Esophagus (tissue), 2 donors: ENCODE data around the gene REPS1. TPM values are rescaled to one million over a fixed set of nuclear protein-coding genes. Genes with fewer than 3 reads are reported as not detected.

Experiments used
- H3K27ac ChIP-seq, 2 donors: one replicate each; pipeline ENCODE4 v1.5.1; 2013; ENCODE audit warnings: low read depth in 2 of 2, mild to moderate bottlenecking in 2 of 2, inconsistent platforms in 1 of 2, low read length in 1 of 2, moderate library complexity in 1 of 2
- H3K27me3 ChIP-seq, 2 donors: one replicate each; pipeline ENCODE4 v1.6.1; 2013; ENCODE audit warnings: low read length in 2 of 2, control low read depth in 1 of 2, mild to moderate bottlenecking in 1 of 2; ENCODE audit not compliant: insufficient read depth in 2 of 2, control insufficient read depth in 1 of 2
- H3K36me3 ChIP-seq, 2 donors: one replicate each; pipeline ENCODE4 v1.6.1; 2013; ENCODE audit warnings: low read length in 1 of 2; ENCODE audit not compliant: control insufficient read depth in 2 of 2, insufficient read depth in 2 of 2
- H3K4me1 ChIP-seq, 2 donors: one replicate each; pipeline ENCODE4 v1.6.1; 2013; ENCODE audit warnings: low read length in 1 of 2; ENCODE audit not compliant: control insufficient read depth in 2 of 2, insufficient read depth in 2 of 2
- H3K4me3 ChIP-seq, 2 donors: one replicate each; pipeline ENCODE4 v1.5.1; 2013; ENCODE audit warnings: low read length in 2 of 2, mild to moderate bottlenecking in 2 of 2, low read depth in 1 of 2, moderate library complexity in 1 of 2
- H3K9me3 ChIP-seq, 2 donors: one replicate each; pipeline ENCODE4 v1.6.1; 2013; ENCODE audit warnings: mild to moderate bottlenecking in 2 of 2, low read depth in 1 of 2, low read length in 1 of 2, moderate library complexity in 1 of 2; ENCODE audit not compliant: control insufficient read depth in 2 of 2, insufficient read depth in 1 of 2
- WGBS, 2 donors: extraction: QIAGEN DNeasy Blood & Tissue Kit; methylation state at CpG; one replicate each; pipeline ENCODE4 v1.1.7; 2013; 5-methylcytosine and 5-hydroxymethylcytosine counted together
- polyA plus RNA-seq, 2 donors: library from polyadenylated mRNA; stranded (reverse); fragments of 200-250 nt; gene quantifications; one replicate each; pipeline ENCODE4 v1.2.3, GENCODE V29; 2013
- donor health status: healthy with polysubstance abuse.
- donor health status: Bipolar disorder and iron deficiency.

The REPS1 gene
- polyA plus RNA-seq, 2 donors = 24.8 to 25.1 TPM

- H3K4me1 ChIP-seq = no peaks in the 10 kb centered on the region
- WGBS, 2 donors = 88 to 95% methylated on average over 13 of the region's 13 CpGs
- no peak overlapping the region for H3K27ac ChIP-seq
- no peaks in the 10 kb centered on the region for H3K27me3 ChIP-seq
- no peaks in the 10 kb centered on the region for H3K36me3 ChIP-seq
- no peak overlapping the region for H3K4me3 ChIP-seq
- no peaks in the 10 kb centered on the region for H3K9me3 ChIP-seq
Measured at GRCh38 chr6:138885156-138885819, 102.8 kb downstream of the REPS1 start.

GRCh38 chr6:138882369-138883017 lies 105.6 kb downstream of the REPS1 start:
- H3K27ac ChIP-seq = no peak overlapping the region
- H3K4me1 ChIP-seq = no peaks in the 10 kb centered on the region
- H3K9me3 ChIP-seq = no peaks in the 10 kb centered on the region
- no peaks in the 10 kb centered on the region for H3K36me3 ChIP-seq
- H3K27me3 ChIP-seq = no peaks in the 10 kb centered on the region
- H3K4me3 ChIP-seq = no peak overlapping the region
- WGBS, 2 donors = 91 to 92% methylated on average over 7 of the region's 7 CpGs

DNA sequence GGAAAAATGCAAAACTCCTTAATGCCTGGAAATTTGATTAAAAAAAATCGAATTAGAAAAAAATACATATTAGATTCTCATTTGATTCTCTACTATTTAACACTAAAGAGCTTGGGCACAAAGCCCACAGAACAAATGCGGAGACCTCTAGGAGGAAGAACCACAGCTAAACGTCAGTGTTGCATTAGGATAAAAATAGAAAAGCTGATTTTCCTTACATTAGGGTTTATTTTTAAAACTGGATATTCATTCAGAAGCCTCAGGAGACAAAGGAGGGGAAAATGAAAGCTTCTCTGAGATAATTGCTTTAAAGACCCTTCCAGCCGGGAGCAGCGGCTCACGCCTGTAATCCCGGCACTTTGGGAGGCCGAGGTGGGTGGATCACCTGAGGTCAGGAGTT lies 114.9 kb downstream of the REPS1 start:
- no peak overlapping the region for H3K4me3 ChIP-seq
- H3K27me3 ChIP-seq = no peaks in the 10 kb centered on the region
- no peaks in the 10 kb centered on the region for H3K36me3 ChIP-seq
- no peaks in the 10 kb centered on the region for H3K9me3 ChIP-seq
- H3K27ac ChIP-seq = no peak overlapping the region
- H3K4me1 ChIP-seq = peaks cover 0 to 3% of the 10 kb centered on the region in 2 donors
- 80 to 86% methylated on average over 8 of the region's 8 CpGs for WGBS, 2 donors

- H3K27ac ChIP-seq = peak overlapping the region in 1 of 2 donors; percentile 18
- 53 to 70% methylated on average over 4 of the region's 4 CpGs for WGBS, 2 donors
- H3K27me3 ChIP-seq = no peaks in the 10 kb centered on the region
- no peak overlapping the region for H3K4me3 ChIP-seq
- H3K36me3 ChIP-seq = no peaks in the 10 kb centered on the region
- H3K4me1 ChIP-seq = peaks cover 0 to 3% of the 10 kb centered on the region in 2 donors
- H3K9me3 ChIP-seq = no peaks in the 10 kb centered on the region
Measured at GRCh38 chr6:138869398-138869797, 118.7 kb downstream of the REPS1 start.

DNA sequence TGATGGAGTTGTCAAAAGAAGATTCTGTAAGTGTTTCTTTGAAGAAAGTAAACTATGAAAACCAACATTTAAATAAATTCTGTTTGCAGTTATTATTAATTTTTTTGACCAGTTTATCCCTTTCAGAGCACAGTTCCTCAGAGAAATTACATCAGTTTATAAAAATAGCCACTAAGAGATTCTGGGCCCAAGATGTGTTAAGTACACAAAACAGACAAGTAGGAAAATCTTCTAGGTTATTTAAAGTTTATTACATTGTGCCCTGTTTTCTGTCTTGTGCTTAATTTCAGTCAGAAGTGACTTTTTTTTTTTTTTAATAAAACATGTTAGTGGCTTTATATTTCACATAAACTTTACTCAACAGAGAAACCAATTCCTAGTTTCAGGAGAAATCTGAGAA lies 119.9 kb downstream of the REPS1 start:
- no peak overlapping the region for H3K4me3 ChIP-seq
- H3K9me3 ChIP-seq = no peaks in the 10 kb centered on the region
- H3K27me3 ChIP-seq = no peaks in the 10 kb centered on the region
- H3K36me3 ChIP-seq = no peaks in the 10 kb centered on the region
- H3K27ac ChIP-seq = no peak overlapping the region
- H3K4me1 ChIP-seq = peaks cover 0 to 3% of the 10 kb centered on the region in 2 donors

DNA sequence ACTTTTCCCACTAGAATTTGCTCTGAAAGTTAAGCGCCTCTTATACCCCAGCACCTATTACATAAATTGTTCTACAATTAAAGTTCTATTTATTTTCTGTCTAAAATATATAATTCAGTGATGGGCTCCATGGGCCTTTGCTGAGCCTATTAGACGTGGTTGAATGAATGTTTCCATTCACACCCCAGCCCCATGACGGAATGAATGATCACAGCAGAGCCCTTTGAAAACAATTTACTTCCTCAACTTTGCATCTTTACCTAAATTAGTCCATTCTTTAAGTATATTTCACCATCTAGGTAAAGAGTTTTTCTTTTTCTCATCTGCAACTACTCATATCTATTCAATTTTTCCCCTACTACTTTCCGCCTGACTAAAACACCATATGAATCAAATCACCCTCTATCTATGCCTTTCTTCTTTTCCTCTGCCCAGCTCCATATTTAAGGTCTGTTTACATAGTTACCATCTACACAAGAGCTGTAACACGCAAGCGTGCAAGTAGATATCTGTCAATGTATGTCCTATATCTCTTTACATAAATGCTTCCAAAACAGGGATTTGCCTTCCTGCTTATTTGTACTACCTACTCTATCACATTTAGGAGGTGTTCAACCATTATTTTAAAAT lies 122.5 kb downstream of the REPS1 start:
- no peak overlapping the region for H3K4me3 ChIP-seq
- peaks cover 0 to 3% of the 10 kb centered on the region in 2 donors for H3K4me1 ChIP-seq
- H3K27ac ChIP-seq = no peak overlapping the region
- H3K9me3 ChIP-seq = no peaks in the 10 kb centered on the region
- H3K36me3 ChIP-seq = no peaks in the 10 kb centered on the region
- no peaks in the 10 kb centered on the region for H3K27me3 ChIP-seq
- WGBS, 2 donors = 85 to 87% methylated on average over 6 of the region's 6 CpGs

DNA sequence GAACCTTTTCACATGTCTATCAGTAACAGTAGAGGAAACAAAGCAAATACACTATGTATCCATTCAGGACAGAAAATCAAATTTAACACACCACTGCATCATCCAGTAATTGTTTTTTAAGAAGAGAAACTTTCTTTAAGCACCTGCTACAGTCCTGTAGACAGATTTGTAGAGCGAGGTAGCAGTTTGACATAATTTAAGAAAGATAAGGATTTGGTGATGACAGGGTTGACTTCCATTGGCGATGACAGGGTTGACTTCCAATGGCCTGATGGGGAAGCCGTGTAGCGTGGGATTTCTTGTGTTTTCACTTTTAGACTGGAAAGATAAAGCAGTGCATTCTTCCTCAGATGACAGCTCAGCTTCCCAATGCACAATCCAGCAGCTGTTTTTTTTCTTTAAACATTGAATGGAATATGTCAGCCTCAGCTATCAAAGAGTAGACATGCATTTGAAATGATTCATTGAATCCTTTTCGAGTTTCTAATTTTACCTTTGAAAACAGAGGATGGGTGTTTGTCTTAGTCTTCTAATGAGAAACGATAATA lies 123.6 kb downstream of the REPS1 start:
- Histone ChIP-seq H3K4me3 (no peak overlapping the region), H3K27me3 (no peaks in the 10 kb centered on the region), H3K36me3 (no peaks in the 10 kb centered on the region), H3K4me1 (peaks cover 0 to 2% of the 10 kb centered on the region in 2 donors), H3K27ac (no peak overlapping the region), H3K9me3 (no peaks in the 10 kb centered on the region)
- 59 to 74% methylated on average over 6 of the region's 6 CpGs for WGBS, 2 donors

DNA sequence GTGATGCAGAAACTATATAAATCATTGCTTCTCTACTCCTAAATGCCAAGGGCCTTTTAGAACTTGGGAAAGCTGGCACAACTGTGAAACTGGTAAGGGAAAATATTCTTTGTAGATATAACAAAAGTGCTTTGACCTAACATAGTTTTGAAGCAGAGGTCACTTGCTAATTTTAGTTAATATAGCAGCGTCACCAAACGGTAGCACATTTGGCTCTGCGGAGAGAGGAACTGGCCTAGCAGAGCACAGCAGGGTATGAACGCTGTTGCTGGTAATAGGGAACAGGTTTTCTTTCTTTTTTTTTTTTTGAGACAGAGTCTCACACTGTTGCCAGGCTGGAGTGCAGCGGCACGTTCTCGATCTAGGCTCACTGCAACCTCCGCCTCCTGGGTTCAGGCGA lies 124.7 kb downstream of the REPS1 start:
- no peak overlapping the region for H3K4me3 ChIP-seq
- no peaks in the 10 kb centered on the region for H3K9me3 ChIP-seq
- no peaks in the 10 kb centered on the region for H3K27me3 ChIP-seq
- no peaks in the 10 kb centered on the region for H3K4me1 ChIP-seq
- no peaks in the 10 kb centered on the region for H3K36me3 ChIP-seq
- no peak overlapping the region for H3K27ac ChIP-seq
- 80 to 91% methylated on average over 9 of the region's 9 CpGs for WGBS, 2 donors

- H3K36me3 ChIP-seq = no peaks in the 10 kb centered on the region
- H3K9me3 ChIP-seq = no peaks in the 10 kb centered on the region
- no peak overlapping the region for H3K27ac ChIP-seq
- WGBS, 2 donors = 75 to 85% methylated on average over 8 of the region's 8 CpGs
- H3K4me3 ChIP-seq = no peak overlapping the region
- no peaks in the 10 kb centered on the region for H3K4me1 ChIP-seq
- no peaks in the 10 kb centered on the region for H3K27me3 ChIP-seq
Measured at GRCh38 chr6:138862456-138862855, 125.6 kb downstream of the REPS1 start.
